NCI-H748 treated with DMSO at 0.1 percent for 48 hours (cell line): ENCODE measurements around the gene C4orf50.

ENCODE experiments used
- DNase-seq: peaks from one replicate; lab custom pipeline; 2025; lab: John Stamatoyannopoulos, UW

C4orf50 gene

GRCh38 chr4:5890063-5890727, 128.0 kb downstream of the C4orf50 start:
- DNase-seq, result peak; percentile 45

GRCh38 chr4:5889002-5889696, 129.1 kb downstream of the C4orf50 start:
- no peak for DNase-seq

GRCh38 chr4:5888222-5889001, 129.8 kb downstream of the C4orf50 start:
- DNase-seq, result peak; percentile 29

GRCh38 chr4:5887361-5888221, 130.6 kb downstream of the C4orf50 start:
- peak; percentile 14 for DNase-seq

GRCh38 chr4:5887011-5887360, 131.2 kb downstream of the C4orf50 start:
- DNase-seq, result no peak

GRCh38 chr4:5885733-5886132, 132.5 kb downstream of the C4orf50 start:
- DNase-seq, result no peak

- peak; percentile 64 for DNase-seq
These were observed 133.4 kb downstream of the C4orf50 start for GRCh38 chr4:5884796-5885195.

GRCh38 chr4:5883916-5884315, 134.3 kb downstream of the C4orf50 start:
- DNase-seq, result no peak

- DNase-seq, result no peak
These were observed 135.3 kb downstream of the C4orf50 start for GRCh38 chr4:5882947-5883346.

- no peak for DNase-seq
These were observed 136.9 kb downstream of the C4orf50 start for GRCh38 chr4:5881340-5881739.

GRCh38 chr4:5878359-5878758, 139.9 kb downstream of the C4orf50 start:
- peak; percentile 39 for DNase-seq

GRCh38 chr4:5877392-5877791, 140.8 kb downstream of the C4orf50 start:
- DNase-seq, result no peak

- DNase-seq, result no peak
These were observed 143.3 kb downstream of the C4orf50 start for GRCh38 chr4:5874811-5875449.

GRCh38 chr4:5870701-5871100, 147.5 kb downstream of the C4orf50 start:
- no peak for DNase-seq

- no peak for DNase-seq
These were observed 148.1 kb downstream of the C4orf50 start for GRCh38 chr4:5869966-5870619.

- DNase-seq, result no peak
These were observed 150.4 kb downstream of the C4orf50 start for GRCh38 chr4:5867866-5868265.

- DNase-seq, result no peak
These were observed 151.1 kb downstream of the C4orf50 start for GRCh38 chr4:5866841-5867813.

GRCh38 chr4:5865896-5866599, 152.2 kb downstream of the C4orf50 start:
- no peak for DNase-seq

GRCh38 chr4:5863461-5864113, 154.6 kb downstream of the C4orf50 start:
- DNase-seq, result no peak
